OCI-LY7 (cell line): ENCODE results near the gene NRG2. TPM values are rescaled to one million over a fixed set of nuclear protein-coding genes. Genes with fewer than 3 reads are reported as not detected.

Experiments
- BruUV-seq: library from RNA; stranded (reverse); fragments of 400-500 nt; replicated peaks from 2 replicates; lab custom pipeline; 2021; lab: Mats Ljungman, UMichigan
- CTCF ChIA-PET: fragments of 300-600 bp; sonication (Branson Sonifier 250); formaldehyde crosslinking; loops from one replicate; lab custom pipeline; 2022; ENCODE audit warnings: antibody characterized with exemption; ENCODE audit not compliant: unreplicated experiment; lab: Charles Lee
- POLR2A ChIA-PET: fragments of 300-600 bp; sonication (Branson Sonifier 250); formaldehyde crosslinking; loops from one replicate; lab custom pipeline; 2022; ENCODE audit warnings: antibody characterized with exemption; lab: Charles Lee
- DNase-seq: peaks from one replicate; pipeline ENCODE4 v3.0.0-alpha.2; 2015; ENCODE audit warnings: low spot score
- H2AFZ ChIP-seq: fragments of 200-600 bp; sonication (generic), shearing (Covaris generic); 2 replicates; pipeline ENCODE4 v1.6.1; 2014; ENCODE audit warnings: mild to moderate bottlenecking, antibody characterized with exemption, low read length, moderate library complexity
- H3K27ac ChIP-seq: fragments of 200-600 bp; sonication (generic); 2 replicates; pipeline ENCODE4 v1.5.1; 2014; ENCODE audit warnings: mixed run types, low read depth, mild to moderate bottlenecking, moderate library complexity, low read length, inconsistent platforms; ENCODE audit not compliant: poor library complexity, severe bottlenecking
- H3K36me3 ChIP-seq: fragments of 200-600 bp; sonication (generic); 2 replicates; pipeline ENCODE4 v1.6.1; 2014; ENCODE audit warnings: mild to moderate bottlenecking, antibody characterized with exemption, low read length, moderate library complexity, mixed read lengths; ENCODE audit not compliant: insufficient read depth
- H3K4me1 ChIP-seq: fragments of 200-600 bp; sonication (generic); 2 replicates; pipeline ENCODE4 v1.5.1; 2014; ENCODE audit warnings: mild to moderate bottlenecking, low read length; ENCODE audit not compliant: insufficient read depth, poor library complexity, severe bottlenecking
- H3K4me2 ChIP-seq: fragments of 200-600 bp; sonication (generic); 2 replicates; pipeline ENCODE4 v1.6.1; 2014; ENCODE audit warnings: mild to moderate bottlenecking, low read length
- H3K4me3 ChIP-seq: fragments of 200-600 bp; sonication (generic); 2 replicates; pipeline ENCODE4 v1.5.1; 2014; ENCODE audit warnings: mild to moderate bottlenecking, low read depth, low read length; ENCODE audit not compliant: poor library complexity, severe bottlenecking
- H3K79me2 ChIP-seq: fragments of 200-600 bp; sonication (generic); 2 replicates; pipeline ENCODE4 v1.6.1; 2016; ENCODE audit warnings: low read depth, mild to moderate bottlenecking, low read length, moderate library complexity, mixed read lengths; ENCODE audit not compliant: insufficient read depth
- H3K9me2 ChIP-seq: fragments of 200-600 bp; sonication (generic); 2 replicates; pipeline ENCODE4 v1.6.1; 2016; ENCODE audit warnings: mild to moderate bottlenecking, low read length, mixed read lengths; ENCODE audit not compliant: insufficient read depth
- H3K9me3 ChIP-seq: fragments of 200-600 bp; sonication (generic); 2 replicates; pipeline ENCODE4 v1.6.1; 2014; ENCODE audit warnings: mild to moderate bottlenecking, mixed run types, low read length, mixed read lengths
- H4K20me1 ChIP-seq: fragments of 200-600 bp; sonication (generic); 2 replicates; pipeline ENCODE4 v1.6.1; 2014; ENCODE audit warnings: mild to moderate bottlenecking, antibody characterized with exemption, low read length, moderate library complexity, mixed read lengths; ENCODE audit not compliant: insufficient read depth
- CTCF ChIP-seq: fragments of 200-600 bp; sonication (generic); conservative IDR thresholded peaks from 2 replicates; pipeline ENCODE4 v1.5.1; 2014; ENCODE audit warnings: mild to moderate bottlenecking, antibody characterized with exemption, low read length, moderate library complexity, mixed read lengths
- EZH2phosphoT487 ChIP-seq: fragments of 200-600 bp; sonication (generic); IDR thresholded peaks from 2 replicates; pipeline ENCODE4 v1.6.1; 2018; ENCODE audit warnings: low read depth, borderline replicate concordance, mild to moderate bottlenecking, mixed run types, antibody characterized with exemption, low read length, moderate library complexity, mixed read lengths
- intact Hi-C: fragments of 100-400 bp; cut with micrococcal nuclease; formaldehyde crosslinking; loops from one replicate; pipeline ENCODE4 v1.10.0; 2022; ENCODE audit not compliant: unreplicated experiment
- total RNA-seq, 2 experiments: library from RNA; depleted of rRNA in 1 of 2; stranded (reverse); fragments of >200 nt in 1 of 2; shearing (Covaris generic) in 1 of 2; gene quantifications; 2 replicates each; pipeline ENCODE4 v1.2.3, GENCODE V29; 2014 to 2022

The NRG2 gene
- total RNA-seq, 2 experiments from 2014 or later: 1.7 TPM; not detected in 1

GRCh38 chr5:139828207-139828895 lies 214.7 kb downstream of the NRG2 start:
- H4K20me1 ChIP-seq: no peaks in the 10 kb centered on the region
- H2AFZ ChIP-seq: no peak overlapping the region
- ChIA-PET CTCF (no interaction called here), POLR2A (no interaction called here)
- H3K4me1 ChIP-seq: no peaks in the 10 kb centered on the region
- BruUV-seq: no TSS peak
- TF ChIP-seq CTCF (no peak), EZH2phosphoT487 (no peak)
- intact Hi-C loops: no loop called here
- H3K79me2 ChIP-seq: no peaks in the 10 kb centered on the region
- no peaks in the 10 kb centered on the region for H3K9me2 ChIP-seq
- no peak for DNase-seq
- no peaks in the 10 kb centered on the region for H3K36me3 ChIP-seq
- no peak overlapping the region for H3K27ac ChIP-seq
- H3K4me3 ChIP-seq: no peak overlapping the region
- no peaks in the 10 kb centered on the region for H3K9me3 ChIP-seq
- H3K4me2 ChIP-seq: no peak overlapping the region

- no peaks in the 10 kb centered on the region for H3K9me3 ChIP-seq
- no peaks in the 10 kb centered on the region for H3K4me1 ChIP-seq
- BruUV-seq: no TSS peak
- H3K27ac ChIP-seq: no peak overlapping the region
- H2AFZ ChIP-seq: no peak overlapping the region
- no peak overlapping the region for H3K4me3 ChIP-seq
- ChIA-PET POLR2A (no interaction called here), CTCF (no interaction called here)
- DNase-seq: no peak
- H3K9me2 ChIP-seq: no peaks in the 10 kb centered on the region
- H4K20me1 ChIP-seq: no peaks in the 10 kb centered on the region
- intact Hi-C loops: no loop called here
- H3K36me3 ChIP-seq: no peaks in the 10 kb centered on the region
- TF ChIP-seq EZH2phosphoT487: no peak
- H3K4me2 ChIP-seq: no peak overlapping the region
- H3K79me2 ChIP-seq: no peaks in the 10 kb centered on the region
These were observed 217.4 kb downstream of the NRG2 start for GRCh38 chr5:139825690-139826089.

- intact Hi-C loops: no loop called here
- no peak for DNase-seq
- TF ChIP-seq CTCF (no peak), EZH2phosphoT487 (no peak)
- POLR2A ChIA-PET: no interaction called here
- Histone ChIP-seq H3K4me3 (no peak overlapping the region), H2AFZ (no peak overlapping the region), H3K4me1 (no peaks in the 10 kb centered on the region), H3K27ac (no peak overlapping the region), H4K20me1 (no peaks in the 10 kb centered on the region), H3K4me2 (no peak overlapping the region), H3K9me2 (no peaks in the 10 kb centered on the region), H3K36me3 (no peaks in the 10 kb centered on the region), H3K79me2 (no peaks in the 10 kb centered on the region), H3K9me3 (no peaks in the 10 kb centered on the region)
- BruUV-seq: no TSS peak
- CTCF ChIA-PET: no interaction called here
These were observed 219.2 kb downstream of the NRG2 start for GRCh38 chr5:139823757-139824355.
